Naive thymus-derived CD4-positive, alpha-beta T cell (primary cell): ENCODE results near the gene SMCR8. TPM values are rescaled to one million over a fixed set of nuclear protein-coding genes. Genes with fewer than 3 reads are reported as not detected.
"Not testable (repeated sequence)": the region's sequence is repeated elsewhere in the genome, so short reads cannot be mapped to it uniquely, and the experiment has no call there.

Experiments
- ATAC-seq: fragments of 150-1000 bp; cut with Tn5 transposase; 2 replicates; pipeline ENCODE4 v1.10.0; 2021; ENCODE audit warnings: mild to moderate bottlenecking, moderate library complexity
- CTCF ChIA-PET: fragments of 350-600 bp; sonication (Branson Sonifier 250); formaldehyde crosslinking; loops from one replicate; lab custom pipeline; 2021; ENCODE audit warnings: antibody characterized with exemption; lab: Charles Lee
- POLR2A ChIA-PET: fragments of 350-600 bp; sonication (Branson Sonifier 250); formaldehyde crosslinking; loops from one replicate; lab custom pipeline; 2021; ENCODE audit warnings: antibody characterized with exemption, inconsistent platforms; lab: Charles Lee
- DNase-seq, 9 donors: peaks; one replicate each; pipeline versions ENCODE4 v3.0.0 to v3.0.0-alpha.2; 2020 to 2022; ENCODE audit warnings: mixed read lengths in 1 of 9
- H3K27ac ChIP-seq: one replicate; pipeline ENCODE4 v1.7.0; 2013; ENCODE audit warnings: mild to moderate bottlenecking, low read depth, low read length, moderate library complexity
- H3K27me3 ChIP-seq, 2 donors: one replicate each; pipeline ENCODE4 v1.7.0; 2013; ENCODE audit warnings: low read length in 2 of 2, mild to moderate bottlenecking in 2 of 2, moderate library complexity in 2 of 2; ENCODE audit not compliant: control insufficient read depth in 2 of 2, insufficient read depth in 2 of 2
- H3K36me3 ChIP-seq, 3 experiments: 1 replicate in 2 of 3; 2 replicates in 1 of 3; pipeline ENCODE4 v1.7.0; 2013; ENCODE audit warnings: low read length in 3 of 3, mild to moderate bottlenecking in 3 of 3, moderate library complexity in 1 of 3; ENCODE audit not compliant: insufficient read depth in 3 of 3, control insufficient read depth in 2 of 3
- H3K4me1 ChIP-seq, 2 donors: one replicate each; pipeline ENCODE4 v1.7.0; 2013; ENCODE audit warnings: low read length in 2 of 2, mild to moderate bottlenecking in 2 of 2, moderate library complexity in 1 of 2; ENCODE audit not compliant: control insufficient read depth in 2 of 2, insufficient read depth in 2 of 2
- H3K4me3 ChIP-seq: 2 replicates; pipeline ENCODE4 v1.7.0; 2013; ENCODE audit warnings: mild to moderate bottlenecking, low read length
- H3K9me3 ChIP-seq, 3 experiments: 1 replicate in 2 of 3; 2 replicates in 1 of 3; pipeline ENCODE4 v1.7.0; 2013; ENCODE audit warnings: low read length in 3 of 3; ENCODE audit not compliant: control insufficient read depth in 2 of 3
- H3K27ac Mint-ChIP-seq, 9 donors: one replicate each; pipeline ENCODE4 v1.8.0; 2020 to 2022; ENCODE audit warnings: mixed read lengths in 9 of 9, mild to moderate bottlenecking in 8 of 9, moderate library complexity in 5 of 9, inconsistent platforms in 2 of 9
- H3K27me3 Mint-ChIP-seq, 5 donors: one replicate each; pipeline ENCODE4 v1.8.0; 2021 to 2022; ENCODE audit warnings: mixed read lengths in 5 of 5, mild to moderate bottlenecking in 1 of 5
- H3K36me3 Mint-ChIP-seq, 5 donors: one replicate each; pipeline ENCODE4 v1.8.0; 2020 to 2022; ENCODE audit warnings: mixed read lengths in 5 of 5, mild to moderate bottlenecking in 3 of 5, inconsistent platforms in 1 of 5
- H3K4me1 Mint-ChIP-seq, 7 donors: one replicate each; pipeline ENCODE4 v1.8.0; 2020 to 2022; ENCODE audit warnings: mixed read lengths in 7 of 7, mild to moderate bottlenecking in 3 of 7, inconsistent platforms in 1 of 7
- H3K4me3 Mint-ChIP-seq, 10 donors: one replicate each; pipeline ENCODE4 v1.8.0; 2020 to 2022; ENCODE audit warnings: mild to moderate bottlenecking in 10 of 10, mixed read lengths in 10 of 10, moderate library complexity in 6 of 10, inconsistent platforms in 2 of 10
- H3K9me3 Mint-ChIP-seq, 11 donors: one replicate each; pipeline ENCODE4 v1.8.0; 2020 to 2022; ENCODE audit warnings: mixed read lengths in 11 of 11, mild to moderate bottlenecking in 4 of 11, inconsistent platforms in 1 of 11, moderate library complexity in 1 of 11
- intact Hi-C, 2 donors: fragments of 100-400 bp; cut with micrococcal nuclease; formaldehyde crosslinking; loops; one replicate each; pipeline ENCODE4 v1.15.1; 2023
- polyA plus RNA-seq, 2 donors: library from polyadenylated mRNA; unstranded; fragments of 300-500 nt; fragmentation: Illumina TruSeq; gene quantifications; one replicate each; pipeline ENCODE4 v1.2.3, GENCODE V29; 2021
- total RNA-seq, 6 experiments: library from RNA in 5 of 6; stranded (reverse) in 5 of 6; gene quantifications; 1 replicate in 5 of 6; 2 replicates in 1 of 6; pipeline ENCODE4 v1.2.3 and lab custom pipeline; 2021 to 2026

The SMCR8 gene
- total and polyA plus RNA-seq, 7 experiments from 2014 or later = 5.2 to 61.7 (median 41.7) TPM

GRCh38 chr17:18338158-18338557 lies 23.1 kb downstream of the SMCR8 start:
- H3K27me3 ChIP-seq, intact Hi-C loops, H3K9me3 ChIP-seq, H3K4me1 ChIP-seq, H3K4me3 ChIP-seq, H3K4me3 Mint-ChIP-seq, CTCF ChIA-PET, H3K27ac Mint-ChIP-seq, H3K9me3 Mint-ChIP-seq, DNase-seq, H3K27ac ChIP-seq, ATAC-seq, POLR2A ChIA-PET, H3K27me3 Mint-ChIP-seq, H3K4me1 Mint-ChIP-seq: not testable (repeated sequence)
- peaks cover 0 to 39% (median 3%) of the 10 kb centered on the region in 3 experiments for H3K36me3 ChIP-seq
- H3K36me3 Mint-ChIP-seq = peaks cover 5 to 33% (median 20%) of the 10 kb centered on the region in 5 donors

- Mint-ChIP-seq H3K36me3 (peaks cover 5 to 33% (median 24%) of the 10 kb centered on the region in 5 donors), H3K4me1 (peaks cover 0 to 2% (median 0%) of the 10 kb centered on the region in 7 donors)
Measured at GRCh38 chr17:18339933-18340332, 24.8 kb downstream of the SMCR8 start.

GRCh38 chr17:18344021-18344420 lies 28.9 kb downstream of the SMCR8 start:
- Mint-ChIP-seq H3K9me3 (no peaks in the 10 kb centered on the region), H3K4me3 (no peak overlapping the region)

More at GRCh38 chr17:18339933-18340332, 24.8 kb downstream of the SMCR8 start:
- ATAC-seq (no peak), DNase-seq (no peak)
- no peak overlapping the region for H3K27ac Mint-ChIP-seq
- no peaks in the 10 kb centered on the region for H3K27me3 Mint-ChIP-seq
- no peaks in the 10 kb centered on the region for H3K9me3 Mint-ChIP-seq
- CTCF ChIA-PET = interaction anchor here (0.7 kb wide), 1 partner anchor 18 kb away, joined by 3 read pairs; no protein-coding TSS in a partner anchor
- H3K4me3 Mint-ChIP-seq = no peak overlapping the region
- Histone ChIP-seq H3K36me3 (peaks cover 0 to 41% (median 3%) of the 10 kb centered on the region in 3 experiments), H3K9me3 (no peaks in the 10 kb centered on the region), H3K27me3 (no peaks in the 10 kb centered on the region), H3K4me1 (no peaks in the 10 kb centered on the region), H3K27ac (no peak overlapping the region), H3K4me3 (no peak overlapping the region)
- intact Hi-C loops = no loop called here
- POLR2A ChIA-PET = no interaction called here

GRCh38 chr17:18353541-18353940 lies 38.4 kb downstream of the SMCR8 start:
- Mint-ChIP-seq H3K27me3 (no peaks in the 10 kb centered on the region), H3K9me3 (no peaks in the 10 kb centered on the region), H3K4me3 (no peak overlapping the region), H3K36me3 (peaks cover under 1 to 21% (median 10%) of the 10 kb centered on the region in 5 donors), H3K4me1 (peaks cover 0 to 3% (median 0%) of the 10 kb centered on the region in 7 donors), H3K27ac (no peak overlapping the region)
- H3K9me3 ChIP-seq = no peaks in the 10 kb centered on the region
- H3K36me3 ChIP-seq = peaks cover 0 to 15% (median 6%) of the 10 kb centered on the region in 3 experiments
- ATAC-seq (no peak), DNase-seq (no peak)
- no peaks in the 10 kb centered on the region for H3K4me1 ChIP-seq
- POLR2A ChIA-PET = no interaction called here
- no peak overlapping the region for H3K27ac ChIP-seq
- CTCF ChIA-PET = no interaction called here
- intact Hi-C loops = no loop called here
- no peaks in the 10 kb centered on the region for H3K27me3 ChIP-seq
- no peak overlapping the region for H3K4me3 ChIP-seq

More at GRCh38 chr17:18344021-18344420, 28.9 kb downstream of the SMCR8 start:
- Histone ChIP-seq H3K27me3 (no peaks in the 10 kb centered on the region), H3K9me3 (no peaks in the 10 kb centered on the region), H3K27ac (no peak overlapping the region), H3K4me3 (no peak overlapping the region), H3K36me3 (peaks cover 0 to 66% (median 3%) of the 10 kb centered on the region in 3 experiments), H3K4me1 (no peaks in the 10 kb centered on the region)
- POLR2A ChIA-PET = no interaction called here
- Mint-ChIP-seq H3K27ac (no peak overlapping the region), H3K36me3 (peaks cover 10 to 36% (median 29%) of the 10 kb centered on the region in 5 donors), H3K4me1 (peaks cover 0 to 2% (median 0%) of the 10 kb centered on the region in 7 donors), H3K27me3 (no peaks in the 10 kb centered on the region)
- CTCF ChIA-PET = no interaction called here
- ATAC-seq = no peak
- intact Hi-C loops = no loop called here
- no peak for DNase-seq

GRCh38 chr17:18356624-18357023 lies 41.5 kb downstream of the SMCR8 start:
- DNase-seq (no peak), ATAC-seq (no peak)
- H3K9me3 Mint-ChIP-seq = no peaks in the 10 kb centered on the region
- H3K4me1 Mint-ChIP-seq = peaks cover 0 to 7% (median 4%) of the 10 kb centered on the region in 7 donors
- ChIA-PET POLR2A (no interaction called here), CTCF (no interaction called here)
- H3K4me1 ChIP-seq = no peaks in the 10 kb centered on the region
- H3K36me3 ChIP-seq = peaks cover 0 to 13% (median 6%) of the 10 kb centered on the region in 3 experiments
- H3K27ac Mint-ChIP-seq = no peak overlapping the region
- no peak overlapping the region for H3K4me3 ChIP-seq
- no peaks in the 10 kb centered on the region for H3K27me3 ChIP-seq
- H3K27ac ChIP-seq = no peak overlapping the region
- H3K4me3 Mint-ChIP-seq = no peak overlapping the region
- no peaks in the 10 kb centered on the region for H3K27me3 Mint-ChIP-seq
- intact Hi-C loops = no loop called here
- no peaks in the 10 kb centered on the region for H3K9me3 ChIP-seq
- H3K36me3 Mint-ChIP-seq = peaks cover 0 to 21% (median 10%) of the 10 kb centered on the region in 5 donors

GRCh38 chr17:18360518-18360917 lies 45.4 kb downstream of the SMCR8 start:
- Histone ChIP-seq H3K27me3 (no peaks in the 10 kb centered on the region), H3K36me3 (peaks cover 0 to 2% (median 0%) of the 10 kb centered on the region in 3 experiments), H3K4me3 (no peak overlapping the region), H3K4me1 (peaks cover 8 to 9% of the 10 kb centered on the region in 2 donors), H3K27ac (no peak overlapping the region), H3K9me3 (no peaks in the 10 kb centered on the region)
- ATAC-seq (no peak), DNase-seq (no peak)
- ChIA-PET CTCF (interaction anchor here (1.0 kb wide), 1 partner anchor 40 kb away, joined by 3 read pairs; no protein-coding TSS in a partner anchor), POLR2A (no interaction called here)
- Mint-ChIP-seq H3K36me3 (peaks cover 0 to 6% (median 2%) of the 10 kb centered on the region in 5 donors), H3K9me3 (no peaks in the 10 kb centered on the region), H3K4me1 (peaks cover 10 to 27% (median 19%) of the 10 kb centered on the region in 7 donors), H3K4me3 (peak overlapping the region in 1 of 10 donors; percentile 25), H3K27me3 (no peaks in the 10 kb centered on the region), H3K27ac (peak overlapping the region in 1 of 9 donors; percentile 14)
- intact Hi-C loops = loop anchor here in 1 of 2 donors (5.0 kb wide), 1 partner anchor 43 kb away; the partner anchor contains the start of gene SMCR8
